NCI-H345 (cell line): Measurements from ENCODE around the gene ZNF624.
A peak's percentile ranks its signal among the peaks of the same experiment; 100 is the strongest.
"Not testable (repeated sequence)": the region's sequence is repeated elsewhere in the genome, so short reads cannot be mapped to it uniquely, and the experiment has no call there.

Experiments used
- DNase-seq: peaks from one replicate; lab custom pipeline; 2025; lab: John Stamatoyannopoulos, UW

Gene ZNF624

GRCh38 chr17:16653367-16654041 lies at the start of gene ZNF624:
ZNF624 (minus strand) TSS chr17:16653850.
- peak; percentile 92 for DNase-seq

GRCh38 chr17:16697603-16698002 lies 44.0 kb upstream of the ZNF624 start:
- not testable (repeated sequence) for DNase-seq

GRCh38 chr17:16690447-16690846 lies 36.8 kb upstream of the ZNF624 start:
- DNase-seq, result not testable (repeated sequence)

GRCh38 chr17:16689731-16690281 lies 36.2 kb upstream of the ZNF624 start, which contains the start of gene CCDC144A:
CCDC144A (plus strand) TSS chr17:16690241; CDS start chr17:16690401, 160 bp downstream.
- DNase-seq, result not testable (repeated sequence)

GRCh38 chr17:16687151-16687550 lies 33.5 kb upstream of the ZNF624 start:
- DNase-seq, result not testable (repeated sequence)

DNA sequence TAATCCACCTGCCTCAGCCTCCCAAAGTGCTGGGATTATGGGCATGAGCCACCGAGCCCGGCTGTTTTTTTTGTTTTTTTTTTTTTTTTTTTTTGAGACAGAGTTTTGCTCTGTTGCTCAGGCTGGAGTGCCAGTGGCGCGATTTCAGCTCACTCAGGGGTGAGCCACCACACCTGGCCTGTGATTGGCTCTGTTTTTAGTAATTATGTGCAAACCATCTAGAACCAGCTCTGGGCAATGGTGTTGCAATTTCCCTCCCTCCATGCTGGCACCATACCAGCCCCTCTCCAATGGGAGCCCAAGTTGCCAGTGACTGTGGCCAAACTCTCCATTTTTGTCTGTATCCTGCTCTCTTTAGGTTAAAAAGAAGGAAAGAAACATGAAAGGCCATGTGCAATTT lies 32.4 kb upstream of the ZNF624 start:
- DNase-seq, result not testable (repeated sequence)

DNA sequence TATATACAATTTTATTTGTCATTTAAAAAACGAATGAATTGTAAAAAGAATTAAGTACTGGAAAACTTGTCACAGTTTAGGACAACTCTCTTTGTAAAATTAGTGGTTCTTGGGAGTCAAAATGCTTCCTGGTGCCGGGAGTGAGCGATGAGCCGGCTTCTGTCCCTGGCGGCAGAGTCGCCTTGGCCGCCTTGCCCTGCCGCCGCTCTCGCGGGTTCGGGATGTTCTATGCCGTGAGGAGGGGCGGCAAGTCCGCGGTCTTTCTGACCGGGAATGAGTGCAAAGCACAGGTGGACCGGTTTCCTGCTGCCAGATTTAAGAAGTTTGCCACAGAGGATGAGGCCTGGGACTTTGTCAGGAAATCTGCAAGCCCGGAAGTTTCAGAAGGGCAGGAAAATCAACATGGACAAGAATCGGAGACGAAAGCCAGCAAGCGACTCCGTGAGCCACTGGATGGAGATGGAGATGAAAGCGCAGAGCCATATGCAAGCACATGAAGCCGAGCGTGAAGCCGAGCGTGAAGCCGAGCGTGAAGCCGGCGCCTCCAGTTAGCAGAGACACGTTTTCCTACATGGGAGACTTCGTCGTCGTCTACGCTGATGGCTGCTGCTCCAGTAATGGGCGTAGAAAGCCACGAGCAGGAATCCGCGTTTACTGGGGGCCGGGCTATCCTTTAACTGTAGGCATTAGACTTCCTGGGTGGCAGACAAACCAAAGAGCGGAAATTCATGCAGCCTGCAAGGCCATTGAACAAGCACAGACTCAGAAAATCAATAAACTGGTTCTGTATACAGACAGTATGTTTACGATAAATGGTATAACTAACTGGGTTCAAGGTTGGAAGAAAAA lies 29.9 kb upstream of the ZNF624 start:
- not testable (repeated sequence) for DNase-seq

GRCh38 chr17:16676676-16677268 lies 23.1 kb upstream of the ZNF624 start:
- DNase-seq, result no peak

DNA sequence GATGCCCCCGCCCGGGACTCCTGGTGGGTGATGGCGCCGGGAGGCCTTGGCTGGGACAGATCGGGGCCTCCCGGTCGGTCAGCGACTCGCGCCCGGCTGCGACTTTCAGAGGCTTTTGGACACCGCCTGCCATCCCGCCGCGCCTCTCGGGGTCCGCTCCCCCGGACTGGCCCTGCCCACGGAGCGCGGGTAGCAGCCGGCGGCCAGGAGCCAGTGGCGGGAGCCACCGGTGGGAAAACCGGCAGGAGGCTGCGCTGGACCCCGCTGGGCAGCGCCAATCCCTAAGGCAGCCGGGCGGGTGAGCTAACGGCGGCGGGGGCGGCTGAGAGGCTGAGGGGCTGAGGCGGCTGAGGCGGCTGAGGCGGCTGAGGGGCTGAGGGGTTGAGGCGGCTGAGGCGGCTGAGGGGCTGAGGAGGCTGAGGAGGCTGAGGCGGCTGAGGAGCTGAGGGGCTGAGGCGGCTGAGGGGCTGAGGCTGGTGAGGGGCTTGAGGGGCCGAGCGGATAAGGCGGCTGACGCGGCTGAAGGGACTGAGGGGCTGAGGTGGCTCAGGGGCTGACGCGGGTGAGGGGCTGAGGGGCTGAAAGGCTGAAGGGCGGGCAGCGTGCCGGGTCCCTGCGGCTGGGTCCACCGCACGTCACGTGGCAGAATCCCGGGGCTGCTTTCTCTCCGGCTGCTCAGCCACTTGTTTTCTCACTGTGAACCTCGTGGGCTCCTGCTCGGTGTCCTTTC lies 13.4 kb upstream of the ZNF624 start:
- not testable (repeated sequence) for DNase-seq

- not testable (repeated sequence) for DNase-seq
Measured at GRCh38 chr17:16666553-16666906, 12.9 kb upstream of the ZNF624 start.

DNA sequence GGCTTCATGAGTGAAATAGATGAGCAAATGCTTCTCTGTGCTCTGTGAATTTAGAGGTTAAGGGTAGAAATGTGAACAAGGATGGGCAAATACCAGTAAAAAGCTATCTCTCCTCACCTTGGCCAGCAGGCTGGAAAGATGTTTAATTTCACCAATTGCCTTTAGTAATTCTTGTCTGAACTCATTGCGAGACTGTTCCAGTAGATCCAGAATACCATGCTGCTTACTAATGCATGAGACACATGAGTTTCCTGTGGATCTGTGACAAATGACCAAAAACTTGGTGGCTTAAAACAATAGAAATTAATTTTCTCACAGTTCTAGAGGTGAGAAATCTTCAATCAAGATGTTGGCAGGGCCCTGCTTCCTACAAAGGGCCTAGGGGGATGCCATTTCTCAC lies 9.3 kb upstream of the ZNF624 start:
- no peak for DNase-seq

- DNase-seq, result no peak
Measured at GRCh38 chr17:16661217-16661616, 7.6 kb upstream of the ZNF624 start.

DNA sequence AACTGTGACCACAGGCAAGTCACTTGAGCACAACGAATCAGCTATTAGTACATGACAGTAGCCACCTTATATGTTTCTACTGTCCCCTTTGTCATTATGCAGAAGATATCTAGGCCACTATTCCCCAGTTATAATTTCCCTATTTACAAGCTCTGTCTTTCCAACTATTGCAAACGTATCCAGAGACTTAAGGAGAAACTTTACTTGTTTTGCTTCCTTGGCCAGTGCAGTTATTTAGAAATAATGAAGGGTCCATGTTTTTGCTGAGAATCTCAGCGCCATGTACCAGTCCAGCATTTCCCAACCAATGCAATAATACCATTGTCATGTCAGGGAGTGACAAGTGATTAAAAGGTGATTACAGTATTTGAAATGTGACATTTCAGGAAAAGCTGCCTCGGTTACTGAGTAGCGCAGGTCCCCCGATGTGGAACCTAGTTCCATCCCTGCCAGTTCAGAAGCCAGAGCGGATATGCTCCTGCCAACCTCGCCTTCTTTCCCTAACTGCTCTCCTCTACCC lies 743 bp downstream of the ZNF624 start:
- DNase-seq, result peak; percentile 17

DNA sequence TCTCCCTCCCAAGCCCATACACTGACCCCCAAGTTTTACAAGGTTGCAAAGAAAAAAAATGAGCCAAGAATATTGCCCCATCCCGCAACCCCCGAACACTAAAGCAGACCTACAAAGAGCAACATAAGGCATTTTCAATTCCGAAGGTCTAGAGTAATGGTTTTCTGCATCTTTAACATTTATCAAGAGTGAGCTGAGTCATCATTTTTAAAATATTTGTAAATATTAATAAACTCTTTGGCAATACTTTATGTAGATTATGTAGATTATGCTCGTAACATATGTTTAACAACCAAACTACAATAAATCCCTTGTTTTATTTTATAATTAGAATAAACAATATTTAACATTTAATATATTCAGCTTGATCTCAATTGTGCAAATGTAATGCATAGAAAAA lies 1.4 kb downstream of the ZNF624 start:
- no peak for DNase-seq

DNA sequence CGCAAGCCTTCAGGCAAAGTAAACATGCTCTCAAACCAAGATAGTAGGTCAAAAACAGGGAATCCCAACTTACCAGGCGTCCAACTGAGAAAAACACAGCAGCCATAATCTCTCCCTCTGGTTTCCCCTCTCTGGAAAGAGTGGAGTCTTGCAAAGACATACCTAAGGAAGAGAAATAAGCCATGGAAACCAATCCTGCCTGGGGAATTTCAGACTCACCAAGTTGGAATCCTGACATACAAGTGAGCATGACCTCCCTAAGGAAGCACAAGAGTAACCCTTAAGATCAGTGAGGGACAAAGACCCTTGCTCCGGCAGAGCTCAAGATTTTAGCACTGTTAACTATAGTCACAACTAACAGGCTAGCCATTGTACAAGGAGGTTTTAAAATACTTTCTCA lies 4.1 kb downstream of the ZNF624 start:
- DNase-seq, result no peak

- no peak for DNase-seq
Measured at GRCh38 chr17:16639438-16639837, 14.2 kb downstream of the ZNF624 start.

- DNase-seq, result no peak
Measured at GRCh38 chr17:16623282-16623681, 30.4 kb downstream of the ZNF624 start.

GRCh38 chr17:16622540-16623277 lies 30.9 kb downstream of the ZNF624 start:
- DNase-seq, result no peak

GRCh38 chr17:16617481-16618060 lies 36.1 kb downstream of the ZNF624 start:
- no peak for DNase-seq

- DNase-seq, result no peak
Measured at GRCh38 chr17:16599537-16599936, 54.1 kb downstream of the ZNF624 start.
